Measurements from ENCODE around the gene EID2B. TPM values are rescaled to one million over a fixed set of nuclear protein-coding genes. Genes with fewer than 3 reads are reported as not detected.

The EID2B gene
- total RNA-seq, 2 donors from 2014 or later, result 2.4 to 2.9 TPM

- intact Hi-C loops (cut with DNase I), result loop anchor here in 1 of 2 donors (5.0 kb wide), 1 partner anchor 1015 kb away; no protein-coding TSS in a partner anchor
Measured at GRCh38 chr19:39506944-39507714, 25.5 kb downstream of the EID2B start.

GRCh38 chr19:39506598-39506943 is 26.1 kb downstream of the EID2B start:
- intact Hi-C loops (cut with DNase I), result loop anchor here in 1 of 2 donors (5.0 kb wide), 1 partner anchor 1014 kb away; no protein-coding TSS in a partner anchor

More at GRCh38 chr19:39506944-39507714, 25.5 kb downstream of the EID2B start:
- no peak for DNase-seq (ENCODE audit: low spot score)

GRCh38 chr19:39502640-39503417 is 29.8 kb downstream of the EID2B start:
- intact Hi-C loops (cut with DNase I), result no loop called here
- DNase-seq (ENCODE audit: low spot score), result peak; percentile 88

More at GRCh38 chr19:39506598-39506943, 26.1 kb downstream of the EID2B start:
- DNase-seq (ENCODE audit: low spot score), result no peak

GRCh38 chr19:39501340-39501739 is 31.3 kb downstream of the EID2B start:
- intact Hi-C loops (cut with DNase I), result no loop called here

GRCh38 chr19:39500543-39500942 is 32.1 kb downstream of the EID2B start:
- DNase-seq (ENCODE audit: low spot score), result no peak
- intact Hi-C loops (cut with DNase I), result no loop called here

More at GRCh38 chr19:39501340-39501739, 31.3 kb downstream of the EID2B start:
- no peak for DNase-seq (ENCODE audit: low spot score)

- intact Hi-C loops (cut with DNase I), result no loop called here
- DNase-seq (ENCODE audit: low spot score), result no peak
Measured at GRCh38 chr19:39499932-39500331, 32.7 kb downstream of the EID2B start.

- DNase-seq (ENCODE audit: low spot score), result no peak
- intact Hi-C loops (cut with DNase I), result no loop called here
Measured at GRCh38 chr19:39498798-39499642, 33.6 kb downstream of the EID2B start, which contains the start of gene DLL3. Gene DLL3, plus strand, starts transcription at chr19:39498947. Its CDS starts 28 bp downstream, at chr19:39498975.

GRCh38 chr19:39497996-39498797 is 34.5 kb downstream of the EID2B start:
- DNase-seq (ENCODE audit: low spot score), result no peak
- intact Hi-C loops (cut with DNase I), result no loop called here

- DNase-seq (ENCODE audit: low spot score), result no peak
- intact Hi-C loops (cut with DNase I), result no loop called here
Measured at GRCh38 chr19:39497701-39497995, 35.0 kb downstream of the EID2B start.

- intact Hi-C loops (cut with DNase I), result no loop called here
- no peak for DNase-seq (ENCODE audit: low spot score)
Measured at GRCh38 chr19:39496063-39496462, 36.6 kb downstream of the EID2B start.

- intact Hi-C loops (cut with DNase I), result no loop called here
- no peak for DNase-seq (ENCODE audit: low spot score)
Measured at GRCh38 chr19:39494661-39495060, 38.0 kb downstream of the EID2B start.

- no peak for DNase-seq (ENCODE audit: low spot score)
- intact Hi-C loops (cut with DNase I), result no loop called here
Measured at GRCh38 chr19:39492788-39493187, 39.9 kb downstream of the EID2B start.

- no peak for DNase-seq (ENCODE audit: low spot score)
- intact Hi-C loops (cut with DNase I), result no loop called here
Measured at GRCh38 chr19:39492225-39492624, 40.4 kb downstream of the EID2B start.

GRCh38 chr19:39489756-39490155 is 42.9 kb downstream of the EID2B start:
- intact Hi-C loops (cut with DNase I), result no loop called here
- DNase-seq (ENCODE audit: low spot score), result no peak

- no peak for DNase-seq (ENCODE audit: low spot score)
- intact Hi-C loops (cut with DNase I), result no loop called here
Measured at GRCh38 chr19:39483141-39483540, 49.5 kb downstream of the EID2B start.

- DNase-seq (ENCODE audit: low spot score), result no peak
- intact Hi-C loops (cut with DNase I), result loop anchor here in 1 of 2 donors (1.0 kb wide), 1 partner anchor 42 kb away; no protein-coding TSS in a partner anchor
Measured at GRCh38 chr19:39481676-39482075, 51.0 kb downstream of the EID2B start.

GRCh38 chr19:39481229-39481545 is 51.5 kb downstream of the EID2B start:
- DNase-seq (ENCODE audit: low spot score), result no peak
- intact Hi-C loops (cut with DNase I), result no loop called here
